ENCODE results near the gene SGSM2.

The SGSM2 gene

GRCh38 chr17:2347805-2348685 is 10.7 kb downstream of the SGSM2 start:
- TF ChIP-seq EZH2phosphoT487 (IDR thresholded peaks at IDR 0.05; ENCODE audit: low read length) (no peak), EZH2 (optimal IDR thresholded peaks at IDR 0.05; ENCODE audit: low read depth, low read length) (no peak)
- TF ChIP-seq, protein P1, sequence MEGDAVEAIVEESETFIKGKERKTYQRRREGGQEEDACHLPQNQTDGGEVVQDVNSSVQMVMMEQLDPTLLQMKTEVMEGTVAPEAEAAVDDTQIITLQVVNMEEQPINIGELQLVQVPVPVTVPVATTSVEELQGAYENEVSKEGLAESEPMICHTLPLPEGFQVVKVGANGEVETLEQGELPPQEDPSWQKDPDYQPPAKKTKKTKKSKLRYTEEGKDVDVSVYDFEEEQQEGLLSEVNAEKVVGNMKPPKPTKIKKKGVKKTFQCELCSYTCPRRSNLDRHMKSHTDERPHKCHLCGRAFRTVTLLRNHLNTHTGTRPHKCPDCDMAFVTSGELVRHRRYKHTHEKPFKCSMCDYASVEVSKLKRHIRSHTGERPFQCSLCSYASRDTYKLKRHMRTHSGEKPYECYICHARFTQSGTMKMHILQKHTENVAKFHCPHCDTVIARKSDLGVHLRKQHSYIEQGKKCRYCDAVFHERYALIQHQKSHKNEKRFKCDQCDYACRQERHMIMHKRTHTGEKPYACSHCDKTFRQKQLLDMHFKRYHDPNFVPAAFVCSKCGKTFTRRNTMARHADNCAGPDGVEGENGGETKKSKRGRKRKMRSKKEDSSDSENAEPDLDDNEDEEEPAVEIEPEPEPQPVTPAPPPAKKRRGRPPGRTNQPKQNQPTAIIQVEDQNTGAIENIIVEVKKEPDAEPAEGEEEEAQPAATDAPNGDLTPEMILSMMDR (IDR thresholded peaks at IDR 0.05; ENCODE audit: low read length), result no peak
- peaks cover 8% of the 10 kb centered on the region; the same call in 1 of the 2 replicates for H3K4me1 ChIP-seq (ENCODE audit: low read length)
- H3K4me2 ChIP-seq (ENCODE audit: low read depth, low read length), result no peak overlapping the region
- peaks cover 8% of the 10 kb centered on the region for H3F3A ChIP-seq (ENCODE audit: insufficient read depth, low read length)
- H3K4me3 ChIP-seq (ENCODE audit: low read length), result no peak overlapping the region
- H3K9me3 ChIP-seq (replicated peaks; ENCODE audit: insufficient read depth, low read length), result no peaks in the 10 kb centered on the region
- H3K79me2 ChIP-seq (ENCODE audit: low read length), result no peaks in the 10 kb centered on the region
- no peak for DNase-seq
- no peak overlapping the region for H3K27ac ChIP-seq (ENCODE audit: low read length)
- no peak overlapping the region for H2AFZ ChIP-seq (ENCODE audit: low read length)
- no peaks in the 10 kb centered on the region for H3K27me3 ChIP-seq (replicated peaks; ENCODE audit: insufficient read depth, low read length)
- H4K20me1 ChIP-seq (ENCODE audit: insufficient read depth, low read length), result no peaks in the 10 kb centered on the region
- no peak overlapping the region for H3K9ac ChIP-seq (ENCODE audit: low read length)
- H3K9me2 ChIP-seq (replicated peaks; ENCODE audit: insufficient read depth, low read length), result no peaks in the 10 kb centered on the region
- no peaks in the 10 kb centered on the region for H3K36me3 ChIP-seq (replicated peaks; ENCODE audit: insufficient read depth, low read length)

- Histone ChIP-seq H2AFZ (ENCODE audit: low read length) (no peak overlapping the region), H3K4me1 (ENCODE audit: low read length) (peaks cover 8% of the 10 kb centered on the region), H3K9ac (ENCODE audit: low read length) (no peak overlapping the region), H4K20me1 (ENCODE audit: insufficient read depth, low read length) (no peaks in the 10 kb centered on the region), H3K4me2 (ENCODE audit: low read depth, low read length) (no peak overlapping the region), H3K27me3 (replicated peaks; ENCODE audit: insufficient read depth, low read length) (no peaks in the 10 kb centered on the region), H3K27ac (ENCODE audit: low read length) (no peak overlapping the region), H3K36me3 (replicated peaks; ENCODE audit: insufficient read depth, low read length) (no peaks in the 10 kb centered on the region), H3F3A (ENCODE audit: insufficient read depth, low read length) (peaks cover 14% of the 10 kb centered on the region), H3K79me2 (ENCODE audit: low read length) (no peaks in the 10 kb centered on the region), H3K9me3 (replicated peaks; ENCODE audit: insufficient read depth, low read length) (no peaks in the 10 kb centered on the region), H3K4me3 (ENCODE audit: low read length) (no peak overlapping the region), H3K9me2 (replicated peaks; ENCODE audit: insufficient read depth, low read length) (no peaks in the 10 kb centered on the region)
- TF ChIP-seq, protein P1 (IDR thresholded peaks at IDR 0.05; ENCODE audit: low read length), result no peak
- TF ChIP-seq EZH2 (optimal IDR thresholded peaks at IDR 0.05; ENCODE audit: low read depth, low read length) (no peak), EZH2phosphoT487 (IDR thresholded peaks at IDR 0.05; ENCODE audit: low read length) (no peak)
- no peak for DNase-seq
Measured at GRCh38 chr17:2351269-2351668, 14.0 kb downstream of the SGSM2 start.

GRCh38 chr17:2354311-2354710 is 17.0 kb downstream of the SGSM2 start:
- no peaks in the 10 kb centered on the region for H4K20me1 ChIP-seq (ENCODE audit: insufficient read depth, low read length)
- peaks cover 8% of the 10 kb centered on the region for H3K4me1 ChIP-seq (ENCODE audit: low read length)
- H3K9me2 ChIP-seq (replicated peaks; ENCODE audit: insufficient read depth, low read length), result no peaks in the 10 kb centered on the region
- H3K79me2 ChIP-seq (ENCODE audit: low read length), result no peaks in the 10 kb centered on the region
- peaks cover 14% of the 10 kb centered on the region for H3F3A ChIP-seq (ENCODE audit: insufficient read depth, low read length)
- no peaks in the 10 kb centered on the region for H3K9me3 ChIP-seq (replicated peaks; ENCODE audit: insufficient read depth, low read length)
- H3K36me3 ChIP-seq (replicated peaks; ENCODE audit: insufficient read depth, low read length), result no peaks in the 10 kb centered on the region
- H3K4me3 ChIP-seq (ENCODE audit: low read length), result no peak overlapping the region
- no peak overlapping the region for H3K4me2 ChIP-seq (ENCODE audit: low read depth, low read length)
- H3K9ac ChIP-seq (ENCODE audit: low read length), result no peak overlapping the region
- H3K27me3 ChIP-seq (replicated peaks; ENCODE audit: insufficient read depth, low read length), result no peaks in the 10 kb centered on the region
- no peak overlapping the region for H3K27ac ChIP-seq (ENCODE audit: low read length)
- H2AFZ ChIP-seq (ENCODE audit: low read length), result no peak overlapping the region
- no peak for DNase-seq
- no peak for TF ChIP-seq EZH2phosphoT487 (IDR thresholded peaks at IDR 0.05; ENCODE audit: low read length)
- TF ChIP-seq, protein P1 (IDR thresholded peaks at IDR 0.05; ENCODE audit: low read length), result no peak
- no peak for TF ChIP-seq EZH2 (optimal IDR thresholded peaks at IDR 0.05; ENCODE audit: low read depth, low read length)
